Measurements from ENCODE around the gene PRR29.
"Not testable (repeated sequence)": the region's sequence is repeated elsewhere in the genome, so short reads cannot be mapped to it uniquely, and the experiment has no call there.

DNA sequence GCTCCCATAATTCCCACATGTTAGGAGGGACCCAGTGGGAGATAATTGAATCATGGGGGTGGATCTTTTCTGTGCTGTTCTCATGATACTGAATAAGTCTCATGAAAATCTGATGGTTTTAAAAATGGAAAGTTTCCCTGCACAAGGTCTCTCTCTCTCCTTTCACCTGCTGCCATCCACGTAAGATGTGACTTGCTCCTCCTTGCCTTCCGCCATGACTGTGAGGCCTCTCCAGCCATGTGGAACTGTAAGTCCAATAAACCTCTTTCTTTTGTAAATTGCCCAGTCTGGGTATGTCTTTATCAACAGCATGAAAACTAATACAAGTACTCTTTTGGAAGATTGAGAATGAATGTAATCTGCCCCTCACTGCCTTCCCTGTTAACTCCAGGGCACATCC lies 15.5 kb upstream of the PRR29 start:
- TF ChIP-seq, protein P1, sequence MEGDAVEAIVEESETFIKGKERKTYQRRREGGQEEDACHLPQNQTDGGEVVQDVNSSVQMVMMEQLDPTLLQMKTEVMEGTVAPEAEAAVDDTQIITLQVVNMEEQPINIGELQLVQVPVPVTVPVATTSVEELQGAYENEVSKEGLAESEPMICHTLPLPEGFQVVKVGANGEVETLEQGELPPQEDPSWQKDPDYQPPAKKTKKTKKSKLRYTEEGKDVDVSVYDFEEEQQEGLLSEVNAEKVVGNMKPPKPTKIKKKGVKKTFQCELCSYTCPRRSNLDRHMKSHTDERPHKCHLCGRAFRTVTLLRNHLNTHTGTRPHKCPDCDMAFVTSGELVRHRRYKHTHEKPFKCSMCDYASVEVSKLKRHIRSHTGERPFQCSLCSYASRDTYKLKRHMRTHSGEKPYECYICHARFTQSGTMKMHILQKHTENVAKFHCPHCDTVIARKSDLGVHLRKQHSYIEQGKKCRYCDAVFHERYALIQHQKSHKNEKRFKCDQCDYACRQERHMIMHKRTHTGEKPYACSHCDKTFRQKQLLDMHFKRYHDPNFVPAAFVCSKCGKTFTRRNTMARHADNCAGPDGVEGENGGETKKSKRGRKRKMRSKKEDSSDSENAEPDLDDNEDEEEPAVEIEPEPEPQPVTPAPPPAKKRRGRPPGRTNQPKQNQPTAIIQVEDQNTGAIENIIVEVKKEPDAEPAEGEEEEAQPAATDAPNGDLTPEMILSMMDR (conservative IDR thresholded peaks at IDR 0.05; ENCODE audit: low read length), result not testable (repeated sequence)
- not testable (repeated sequence) for TF ChIP-seq EZH2phosphoT487 (IDR thresholded peaks at IDR 0.05; ENCODE audit: borderline replicate concordance, low read depth, low read length)
